Measurements from ENCODE around the gene SMPD4. TPM values are rescaled to one million over a fixed set of nuclear protein-coding genes. Genes with fewer than 3 reads are reported as not detected.
"Not testable (repeated sequence)": the region's sequence is repeated elsewhere in the genome, so short reads cannot be mapped to it uniquely, and the experiment has no call there.

The SMPD4 gene
- total RNA-seq: 10 to 100 TPM; 73.8 to 78.6 TPM

- ATAC-seq (peak; percentile 74), DNase-seq (peak; percentile 98)
- Mint-ChIP-seq H3K27me3 (no peaks in the 10 kb centered on the region), H3K9me3 (ENCODE audit: low read depth) (no peaks in the 10 kb centered on the region), H3K4me3 (peak within 1 kb of the TSS; percentile 95), H3K4me1 (peaks cover 22% of the 10 kb centered on the region), H3K27ac (peak within 1 kb of the TSS; percentile 90), H3K36me3 (ENCODE audit: low read depth) (peaks cover 18% of the 10 kb centered on the region)
- intact Hi-C loops (cut with DNase I, micrococcal nuclease): loop anchor here (1.0 to 5.0 kb wide), 8 partner anchors 36 to 643 kb away; partner anchors contain the start of genes CCDC74B (in 1 of the 2), IMP4 (in 1 of the 2) and PTPN18 (in 1 of the 2)
- ChIA-PET POLR2A (interaction anchor here (0.6 to 1.0 kb wide), 6 partner anchors 10 to 1311 kb away, joined by 3 to 7 read pairs (median 4); partner anchors contain the start of gene IMP4), CTCF (interaction anchor here (0.8 to 2.4 kb wide), 6 partner anchors 149 to 190 kb away, joined by 3 to 13 read pairs (median 6); partner anchors contain the start of gene IMP4)
These were observed at the start of gene SMPD4 for GRCh38 chr2:130181325-130181879. Gene SMPD4, minus strand, starts transcription at chr2:130181602. Its CDS starts 5,010 bp downstream, at chr2:130176592.

- ATAC-seq; POLR2A ChIA-PET; H3K4me3 Mint-ChIP-seq; H3K9me3 Mint-ChIP-seq (ENCODE audit: low read depth); DNase-seq; H3K4me1 Mint-ChIP-seq; H3K27me3 Mint-ChIP-seq; H3K36me3 Mint-ChIP-seq (ENCODE audit: low read depth); H3K27ac Mint-ChIP-seq; intact Hi-C loops (cut with DNase I, micrococcal nuclease): not testable (repeated sequence)
- CTCF ChIA-PET: interaction anchor here (0.6 kb wide), 1 partner anchor 1183 kb away, joined by 3 read pairs; no protein-coding TSS in a partner anchor
These were observed 49.5 kb upstream of the SMPD4 start for GRCh38 chr2:130230907-130231306.

GRCh38 chr2:130230376-130230775 lies 49.0 kb upstream of the SMPD4 start:
- ATAC-seq; H3K4me3 Mint-ChIP-seq; DNase-seq; H3K27me3 Mint-ChIP-seq; H3K4me1 Mint-ChIP-seq; H3K36me3 Mint-ChIP-seq (ENCODE audit: low read depth); H3K9me3 Mint-ChIP-seq (ENCODE audit: low read depth); intact Hi-C loops (cut with DNase I, micrococcal nuclease); H3K27ac Mint-ChIP-seq; POLR2A ChIA-PET; CTCF ChIA-PET: not testable (repeated sequence)

- H3K36me3 Mint-ChIP-seq (ENCODE audit: low read depth); H3K9me3 Mint-ChIP-seq (ENCODE audit: low read depth); H3K4me1 Mint-ChIP-seq; intact Hi-C loops (cut with DNase I, micrococcal nuclease); H3K27me3 Mint-ChIP-seq; H3K27ac Mint-ChIP-seq; H3K4me3 Mint-ChIP-seq; CTCF ChIA-PET: not testable (repeated sequence)
- peak; percentile 63 for ATAC-seq
- POLR2A ChIA-PET: interaction anchor here (0.5 kb wide), 1 partner anchor 44 kb away, joined by 3 read pairs; no protein-coding TSS in a partner anchor
- DNase-seq: peak; percentile 59
These were observed 47.7 kb upstream of the SMPD4 start for GRCh38 chr2:130229161-130229510.

GRCh38 chr2:130228467-130229160 lies 47.2 kb upstream of the SMPD4 start:
- intact Hi-C loops (cut with DNase I, micrococcal nuclease); DNase-seq; H3K9me3 Mint-ChIP-seq (ENCODE audit: low read depth); ATAC-seq; POLR2A ChIA-PET; CTCF ChIA-PET; H3K36me3 Mint-ChIP-seq (ENCODE audit: low read depth); H3K27me3 Mint-ChIP-seq; H3K4me1 Mint-ChIP-seq; H3K27ac Mint-ChIP-seq; H3K4me3 Mint-ChIP-seq: not testable (repeated sequence)

- H3K9me3 Mint-ChIP-seq (ENCODE audit: low read depth); H3K4me1 Mint-ChIP-seq; H3K27ac Mint-ChIP-seq; POLR2A ChIA-PET; DNase-seq; H3K27me3 Mint-ChIP-seq; intact Hi-C loops (cut with DNase I, micrococcal nuclease); H3K36me3 Mint-ChIP-seq (ENCODE audit: low read depth); ATAC-seq; H3K4me3 Mint-ChIP-seq; CTCF ChIA-PET: not testable (repeated sequence)
These were observed 46.6 kb upstream of the SMPD4 start for GRCh38 chr2:130228005-130228404.

- H3K27ac Mint-ChIP-seq; DNase-seq; CTCF ChIA-PET; H3K4me1 Mint-ChIP-seq; POLR2A ChIA-PET; intact Hi-C loops (cut with DNase I, micrococcal nuclease); H3K36me3 Mint-ChIP-seq (ENCODE audit: low read depth); H3K9me3 Mint-ChIP-seq (ENCODE audit: low read depth); H3K4me3 Mint-ChIP-seq: not testable (repeated sequence)
- ATAC-seq: peak; percentile 90
- peaks cover 18% of the 10 kb centered on the region for H3K27me3 Mint-ChIP-seq
These were observed 41.1 kb upstream of the SMPD4 start for GRCh38 chr2:130222523-130222922.

- POLR2A ChIA-PET, ATAC-seq: not testable (repeated sequence)
- CTCF ChIA-PET: interaction anchor here (0.7 kb wide), 1 partner anchor 114 kb away, joined by 3 read pairs; no protein-coding TSS in a partner anchor
These were observed 39.1 kb upstream of the SMPD4 start for GRCh38 chr2:130220505-130220904.

GRCh38 chr2:130219147-130219546 lies 37.7 kb upstream of the SMPD4 start:
- H3K36me3 Mint-ChIP-seq (ENCODE audit: low read depth); H3K4me1 Mint-ChIP-seq; POLR2A ChIA-PET; DNase-seq; H3K9me3 Mint-ChIP-seq (ENCODE audit: low read depth); H3K4me3 Mint-ChIP-seq; H3K27ac Mint-ChIP-seq; ATAC-seq; CTCF ChIA-PET; intact Hi-C loops (cut with DNase I, micrococcal nuclease): not testable (repeated sequence)
- peaks cover 32% of the 10 kb centered on the region for H3K27me3 Mint-ChIP-seq

More at GRCh38 chr2:130220505-130220904, 39.1 kb upstream of the SMPD4 start:
- H3K4me1 Mint-ChIP-seq; H3K4me3 Mint-ChIP-seq; H3K27ac Mint-ChIP-seq; H3K36me3 Mint-ChIP-seq (ENCODE audit: low read depth); H3K9me3 Mint-ChIP-seq (ENCODE audit: low read depth); intact Hi-C loops (cut with DNase I, micrococcal nuclease); DNase-seq: not testable (repeated sequence)
- H3K27me3 Mint-ChIP-seq: peaks cover 27% of the 10 kb centered on the region

GRCh38 chr2:130207051-130207450 lies 25.6 kb upstream of the SMPD4 start:
- H3K4me1 Mint-ChIP-seq; H3K36me3 Mint-ChIP-seq (ENCODE audit: low read depth); H3K4me3 Mint-ChIP-seq; DNase-seq; H3K9me3 Mint-ChIP-seq (ENCODE audit: low read depth); POLR2A ChIA-PET; H3K27ac Mint-ChIP-seq; CTCF ChIA-PET; ATAC-seq; intact Hi-C loops (cut with DNase I, micrococcal nuclease): not testable (repeated sequence)
- peaks cover 10% of the 10 kb centered on the region for H3K27me3 Mint-ChIP-seq

- POLR2A ChIA-PET, DNase-seq, CTCF ChIA-PET: not testable (repeated sequence)
These were observed 21.7 kb upstream of the SMPD4 start for GRCh38 chr2:130203150-130203549.

GRCh38 chr2:130202518-130202917 lies 21.1 kb upstream of the SMPD4 start:
- H3K4me1 Mint-ChIP-seq; DNase-seq; ATAC-seq; POLR2A ChIA-PET; H3K4me3 Mint-ChIP-seq; H3K36me3 Mint-ChIP-seq (ENCODE audit: low read depth); CTCF ChIA-PET; intact Hi-C loops (cut with DNase I, micrococcal nuclease); H3K9me3 Mint-ChIP-seq (ENCODE audit: low read depth); H3K27me3 Mint-ChIP-seq; H3K27ac Mint-ChIP-seq: not testable (repeated sequence)

More at GRCh38 chr2:130203150-130203549, 21.7 kb upstream of the SMPD4 start:
- H3K4me1 Mint-ChIP-seq; H3K9me3 Mint-ChIP-seq (ENCODE audit: low read depth); H3K27me3 Mint-ChIP-seq; H3K36me3 Mint-ChIP-seq (ENCODE audit: low read depth); intact Hi-C loops (cut with DNase I, micrococcal nuclease); H3K4me3 Mint-ChIP-seq; H3K27ac Mint-ChIP-seq; ATAC-seq: not testable (repeated sequence)
